PC-3 (cell line): ENCODE results near the gene PPFIBP2.

Experiments used
- EZH2 ChIP-seq: fragments of 300-600 bp; sonication (generic); IDR thresholded peaks from one replicate; pipeline ENCODE4 v1.6.1; 2017; ENCODE audit warnings: antibody characterized with exemption, mild to moderate bottlenecking, low read length; ENCODE audit not compliant: unreplicated experiment
- EZH2phosphoT487 ChIP-seq: fragments of 300-600 bp; sonication (generic); IDR thresholded peaks from 2 replicates; pipeline ENCODE4 v1.6.1; 2018; ENCODE audit warnings: mild to moderate bottlenecking, antibody characterized with exemption, low read length, borderline replicate concordance
- TF ChIP-seq, protein P1 (sequence below): fragments of 300-600 bp; sonication (generic); conservative IDR thresholded peaks from 2 replicates; pipeline ENCODE4 v1.5.1; 2017; ENCODE audit warnings: antibody characterized with exemption, low read depth, mild to moderate bottlenecking, low read length

DNA sequence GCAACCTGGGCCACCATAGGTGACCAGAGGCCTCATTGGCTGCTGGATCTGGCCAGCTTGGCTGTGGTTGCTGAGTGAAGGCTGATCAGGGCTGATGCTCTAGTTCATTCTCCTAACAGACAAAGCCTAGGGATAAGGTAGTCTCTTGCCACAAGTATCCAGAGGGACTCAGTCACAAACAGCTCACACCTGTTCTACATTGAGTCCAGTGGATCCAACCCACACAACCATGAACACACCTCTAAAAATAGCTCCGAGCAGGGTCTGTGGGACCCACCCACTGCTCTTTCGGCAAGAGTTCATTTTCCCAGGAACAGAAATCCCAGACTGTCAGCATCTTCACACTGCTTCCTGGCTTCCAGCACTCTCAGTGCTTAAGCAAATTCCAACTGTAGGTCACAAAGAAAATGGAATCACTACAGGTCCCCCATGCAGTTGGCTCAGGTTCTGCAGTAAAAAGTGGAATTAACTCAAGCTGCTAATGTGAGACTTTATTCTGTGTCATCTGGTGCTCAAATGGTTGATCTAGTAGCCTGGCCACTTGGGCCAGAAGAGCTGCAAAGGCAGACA, 67.3 kb downstream of the PPFIBP2 start:
- TF ChIP-seq, protein P1, sequence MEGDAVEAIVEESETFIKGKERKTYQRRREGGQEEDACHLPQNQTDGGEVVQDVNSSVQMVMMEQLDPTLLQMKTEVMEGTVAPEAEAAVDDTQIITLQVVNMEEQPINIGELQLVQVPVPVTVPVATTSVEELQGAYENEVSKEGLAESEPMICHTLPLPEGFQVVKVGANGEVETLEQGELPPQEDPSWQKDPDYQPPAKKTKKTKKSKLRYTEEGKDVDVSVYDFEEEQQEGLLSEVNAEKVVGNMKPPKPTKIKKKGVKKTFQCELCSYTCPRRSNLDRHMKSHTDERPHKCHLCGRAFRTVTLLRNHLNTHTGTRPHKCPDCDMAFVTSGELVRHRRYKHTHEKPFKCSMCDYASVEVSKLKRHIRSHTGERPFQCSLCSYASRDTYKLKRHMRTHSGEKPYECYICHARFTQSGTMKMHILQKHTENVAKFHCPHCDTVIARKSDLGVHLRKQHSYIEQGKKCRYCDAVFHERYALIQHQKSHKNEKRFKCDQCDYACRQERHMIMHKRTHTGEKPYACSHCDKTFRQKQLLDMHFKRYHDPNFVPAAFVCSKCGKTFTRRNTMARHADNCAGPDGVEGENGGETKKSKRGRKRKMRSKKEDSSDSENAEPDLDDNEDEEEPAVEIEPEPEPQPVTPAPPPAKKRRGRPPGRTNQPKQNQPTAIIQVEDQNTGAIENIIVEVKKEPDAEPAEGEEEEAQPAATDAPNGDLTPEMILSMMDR: no peak
- TF ChIP-seq EZH2: no peak
- TF ChIP-seq EZH2phosphoT487: no peak
